Activated T-helper 1 cell treated with anti-CD3 and anti-CD28 coated beads, Interleukin-12 subunit alpha, Interleukin-12 subunit beta, Interleukin-2, Interleukin-4 antibody, amounts not matched to agents 30 ng/mL and 10 ng/mL and 1 ng/mL, durations not matched to agents 14 hours and 24 hours and 36 hours (primary cell): ENCODE measurements around the gene FLVCR1. TPM values are rescaled to one million over a fixed set of nuclear protein-coding genes. Genes with fewer than 3 reads are reported as not detected.

ENCODE experiments used
- DNase-seq: peaks from one replicate; pipeline ENCODE4 v3.0.0; 2021; ENCODE audit warnings: low spot score
- H3K27ac Mint-ChIP-seq: one replicate; pipeline ENCODE4 v1.8.0; 2021; ENCODE audit warnings: mild to moderate bottlenecking, mixed read lengths
- H3K27me3 Mint-ChIP-seq: one replicate; pipeline ENCODE4 v1.8.0; 2022; ENCODE audit warnings: mild to moderate bottlenecking, moderate library complexity, mixed read lengths; ENCODE audit not compliant: insufficient read depth
- H3K36me3 Mint-ChIP-seq: one replicate; pipeline ENCODE4 v1.8.0; 2021; ENCODE audit warnings: low read depth, mixed read lengths
- H3K4me1 Mint-ChIP-seq: one replicate; pipeline ENCODE4 v1.8.0; 2021; ENCODE audit warnings: low read depth, mixed read lengths
- H3K4me3 Mint-ChIP-seq: one replicate; pipeline ENCODE4 v1.8.0; 2021; ENCODE audit warnings: mild to moderate bottlenecking, moderate library complexity, mixed read lengths
- H3K9me3 Mint-ChIP-seq: one replicate; pipeline ENCODE4 v1.8.0; 2021; ENCODE audit warnings: mixed read lengths
- intact Hi-C: fragments of 100-400 bp; cut with micrococcal nuclease; formaldehyde crosslinking; loops from one replicate; pipeline ENCODE4 v1.15.1; 2024
- total RNA-seq: library from RNA; stranded (reverse); gene quantifications from 2 replicates; pipeline ENCODE4 v1.2.3, GENCODE V29; 2022

FLVCR1 gene
- total RNA-seq, result 18.5 and 18.7 TPM in 2 replicates

GRCh38 chr1:212857992-212858460 lies at the start of gene FLVCR1:
Gene FLVCR1 (plus strand): TSS chr1:212858275. CDS start chr1:212858453, 178 bp downstream.
- Mint-ChIP-seq H3K4me1 (peaks cover 15% of the 10 kb centered on the region), H3K4me3 (peak within 1 kb of the TSS; percentile 53), H3K27ac (peak within 1 kb of the TSS; percentile 98), H3K36me3 (peaks cover 11% of the 10 kb centered on the region), H3K27me3 (peaks cover 2% of the 10 kb centered on the region), H3K9me3 (no peaks in the 10 kb centered on the region)
- intact Hi-C loops, result loop anchor here (1.0 to 5.0 kb wide), 9 partner anchors 67 to 1281 kb away; partner anchors contain the start of genes ANGEL2, NSL1, RPS6KC1 and SLC30A1
- DNase-seq, result peak; percentile 96

GRCh38 chr1:212814537-212815334 lies 43.3 kb upstream of the FLVCR1 start:
- H3K27ac Mint-ChIP-seq, result no peak overlapping the region
- H3K27me3 Mint-ChIP-seq, result peaks cover 4% of the 10 kb centered on the region
- no peak for DNase-seq
- H3K9me3 Mint-ChIP-seq, result no peaks in the 10 kb centered on the region
- H3K4me1 Mint-ChIP-seq, result peaks cover 4% of the 10 kb centered on the region
- intact Hi-C loops, result loop anchor here (1.0 kb wide), 1 partner anchor 181 kb away; no protein-coding TSS in a partner anchor
- no peak overlapping the region for H3K4me3 Mint-ChIP-seq
- peaks cover 4% of the 10 kb centered on the region for H3K36me3 Mint-ChIP-seq

DNA sequence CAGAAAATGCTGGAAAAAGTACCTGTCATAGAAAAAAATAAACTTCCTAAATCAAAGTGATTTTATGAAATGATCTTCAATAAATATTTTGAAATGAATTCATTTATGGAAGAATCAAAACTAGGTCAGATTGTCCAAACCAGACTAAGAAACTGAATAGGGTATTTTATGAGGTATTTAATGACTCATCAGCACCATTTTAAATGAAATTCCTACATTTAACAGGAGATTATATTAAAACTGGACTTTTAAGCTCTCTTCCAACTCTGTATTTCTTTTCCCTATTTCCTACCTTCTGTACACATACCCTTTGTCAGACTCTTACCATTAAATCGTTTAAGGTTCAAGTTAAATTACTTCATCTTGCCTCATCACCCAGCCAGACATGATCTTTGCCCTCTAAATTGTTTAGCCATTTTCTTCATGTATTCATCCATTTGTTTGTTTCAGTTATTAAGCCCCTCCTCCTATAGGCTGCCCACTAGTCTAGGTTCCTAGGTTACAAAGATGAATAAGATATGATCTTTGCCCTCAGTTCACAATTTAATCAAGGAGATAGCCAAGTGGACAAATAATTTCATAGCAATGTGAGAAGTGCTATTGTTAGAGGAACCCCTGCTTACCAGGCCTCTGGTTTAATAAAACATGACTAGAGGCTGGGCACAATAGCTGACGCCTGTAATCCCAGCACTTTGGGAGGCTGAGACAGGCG lies 41.4 kb upstream of the FLVCR1 start:
- no peak for DNase-seq
- no peak overlapping the region for H3K27ac Mint-ChIP-seq
- peaks cover 4% of the 10 kb centered on the region for H3K27me3 Mint-ChIP-seq
- no peaks in the 10 kb centered on the region for H3K9me3 Mint-ChIP-seq
- intact Hi-C loops, result no loop called here
- H3K36me3 Mint-ChIP-seq, result peaks cover 4% of the 10 kb centered on the region
- H3K4me1 Mint-ChIP-seq, result peaks cover 7% of the 10 kb centered on the region
- no peak overlapping the region for H3K4me3 Mint-ChIP-seq

GRCh38 chr1:212819726-212820125 lies 38.3 kb upstream of the FLVCR1 start:
- Mint-ChIP-seq H3K4me3 (no peak overlapping the region), H3K4me1 (peaks cover 7% of the 10 kb centered on the region), H3K36me3 (peaks cover 6% of the 10 kb centered on the region), H3K27me3 (peaks cover 4% of the 10 kb centered on the region), H3K27ac (no peak overlapping the region), H3K9me3 (peaks cover 8% of the 10 kb centered on the region)
- no peak for DNase-seq
- intact Hi-C loops, result no loop called here

DNA sequence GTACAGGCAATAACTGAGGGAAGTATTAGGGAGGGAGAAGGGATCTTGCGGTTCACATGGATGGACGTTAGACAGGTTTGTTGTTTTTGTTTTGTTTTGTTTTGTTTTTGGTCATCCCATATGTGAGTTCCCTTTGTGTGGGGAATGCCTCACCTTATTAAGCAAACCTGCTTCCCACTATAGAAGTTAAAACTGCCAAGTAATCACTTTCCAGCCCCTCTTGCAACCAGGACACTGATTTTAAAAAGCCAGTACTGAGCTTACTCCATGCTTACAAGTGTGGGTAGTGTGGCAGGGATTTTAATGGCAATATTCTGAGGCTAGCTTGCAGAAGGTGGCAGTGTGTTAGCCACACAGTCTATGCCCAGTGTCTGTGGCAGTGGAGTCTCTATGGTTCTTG lies 37.1 kb upstream of the FLVCR1 start:
- intact Hi-C loops, result no loop called here
- peaks cover 7% of the 10 kb centered on the region for H3K4me1 Mint-ChIP-seq
- H3K9me3 Mint-ChIP-seq, result peaks cover 15% of the 10 kb centered on the region

GRCh38 chr1:212822956-212823355 lies 35.1 kb upstream of the FLVCR1 start:
- H3K4me3 Mint-ChIP-seq, result no peak overlapping the region
- peaks cover 7% of the 10 kb centered on the region for H3K4me1 Mint-ChIP-seq
- intact Hi-C loops, result no loop called here
- H3K36me3 Mint-ChIP-seq, result peaks cover 4% of the 10 kb centered on the region
- H3K27me3 Mint-ChIP-seq, result peaks cover 7% of the 10 kb centered on the region
- no peak for DNase-seq
- peaks cover 20% of the 10 kb centered on the region for H3K9me3 Mint-ChIP-seq
- no peak overlapping the region for H3K27ac Mint-ChIP-seq

More for the DNA sequence above, 37.1 kb upstream of the FLVCR1 start:
- peaks cover 6% of the 10 kb centered on the region for H3K36me3 Mint-ChIP-seq
- no peak overlapping the region for H3K27ac Mint-ChIP-seq
- H3K27me3 Mint-ChIP-seq, result peaks cover 4% of the 10 kb centered on the region
- no peak for DNase-seq
- no peak overlapping the region for H3K4me3 Mint-ChIP-seq

DNA sequence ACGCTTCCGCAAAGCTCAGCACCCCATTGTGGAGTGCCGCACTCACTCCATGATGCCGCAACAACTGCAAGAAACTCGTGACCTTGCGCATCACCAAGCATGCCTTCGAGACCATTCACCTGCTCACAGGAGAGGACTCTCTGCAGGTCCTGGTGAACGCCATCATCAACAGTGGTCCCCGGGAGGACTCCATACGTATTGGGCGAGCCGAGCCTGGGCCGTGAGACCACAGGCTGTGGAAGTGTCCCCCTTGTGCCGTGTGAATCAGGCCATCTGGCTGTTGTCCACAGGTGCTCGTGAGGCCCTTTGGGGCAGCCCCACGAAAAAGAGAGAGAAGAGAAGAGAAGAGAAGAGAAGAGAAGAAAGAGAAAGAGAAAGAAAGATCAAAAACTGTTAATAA lies 33.9 kb upstream of the FLVCR1 start:
- Mint-ChIP-seq H3K9me3 (peaks cover 20% of the 10 kb centered on the region), H3K27ac (no peak overlapping the region), H3K27me3 (peaks cover 10% of the 10 kb centered on the region), H3K36me3 (peaks cover 2% of the 10 kb centered on the region), H3K4me1 (peaks cover 7% of the 10 kb centered on the region), H3K4me3 (no peak overlapping the region)
- no peak for DNase-seq
- intact Hi-C loops, result no loop called here

GRCh38 chr1:212825798-212826452 lies 32.1 kb upstream of the FLVCR1 start:
- H3K4me3 Mint-ChIP-seq, result no peak overlapping the region
- intact Hi-C loops, result no loop called here
- no peaks in the 10 kb centered on the region for H3K4me1 Mint-ChIP-seq
- H3K36me3 Mint-ChIP-seq, result peaks cover 2% of the 10 kb centered on the region
- peaks cover 10% of the 10 kb centered on the region for H3K27me3 Mint-ChIP-seq
- H3K9me3 Mint-ChIP-seq, result peaks cover 20% of the 10 kb centered on the region
- no peak for DNase-seq
- H3K27ac Mint-ChIP-seq, result no peak overlapping the region

DNA sequence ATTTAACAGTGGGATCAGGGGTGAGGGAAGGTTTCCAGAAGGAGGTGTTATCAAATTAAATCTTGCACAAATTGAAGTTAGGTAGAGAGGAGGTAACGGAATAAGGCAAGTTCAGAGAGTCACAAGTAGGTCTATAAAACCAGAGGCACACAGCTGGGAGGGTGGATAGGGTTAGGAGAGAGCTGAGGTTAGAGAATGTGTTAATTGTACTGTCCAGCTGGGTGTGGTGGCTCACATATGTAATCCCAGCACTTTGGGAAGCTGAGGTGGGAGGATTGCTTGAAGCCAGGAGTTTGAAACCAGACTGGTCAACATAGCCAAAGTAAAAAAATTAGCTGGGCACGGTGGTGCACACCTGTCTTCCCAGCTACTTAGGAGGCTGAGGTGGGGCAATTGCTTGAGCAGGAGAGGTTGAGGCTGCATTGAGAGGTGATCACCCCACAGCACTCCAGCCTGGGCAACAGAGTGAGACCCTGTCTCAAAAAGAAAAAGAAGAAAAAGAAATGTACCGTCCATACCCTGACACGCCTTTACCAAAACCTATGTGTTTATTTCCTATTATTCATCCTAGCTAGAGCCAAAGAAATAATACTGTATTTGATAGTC lies 30.8 kb upstream of the FLVCR1 start:
- H3K27me3 Mint-ChIP-seq, result peaks cover 10% of the 10 kb centered on the region
- intact Hi-C loops, result no loop called here
- peaks cover 20% of the 10 kb centered on the region for H3K9me3 Mint-ChIP-seq
- H3K27ac Mint-ChIP-seq, result no peak overlapping the region
- peaks cover 2% of the 10 kb centered on the region for H3K36me3 Mint-ChIP-seq
- no peak for DNase-seq
- no peak overlapping the region for H3K4me3 Mint-ChIP-seq
- H3K4me1 Mint-ChIP-seq, result no peaks in the 10 kb centered on the region

DNA sequence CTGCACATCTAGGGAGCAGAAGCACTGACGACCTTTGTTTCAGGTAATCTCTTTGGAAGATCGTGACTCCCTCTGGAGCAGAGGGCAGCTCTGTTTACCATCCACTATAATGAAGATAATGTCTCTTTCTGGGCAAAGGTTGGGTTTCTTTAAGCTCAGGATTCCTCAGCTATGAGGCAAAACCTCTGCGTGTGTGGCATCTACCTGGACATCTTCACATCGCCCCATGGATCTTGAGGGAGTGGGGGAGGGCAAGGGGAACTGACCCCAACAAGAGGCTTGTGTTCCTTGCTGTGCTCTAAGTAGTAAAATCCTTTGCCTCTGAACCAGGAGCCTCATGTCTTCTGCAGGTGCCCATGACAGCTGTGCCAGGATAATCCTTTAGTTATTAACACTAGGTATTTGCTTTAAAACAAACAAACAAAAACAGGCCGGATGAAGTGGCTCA lies 30.2 kb upstream of the FLVCR1 start:
- H3K4me3 Mint-ChIP-seq, result no peak overlapping the region
- DNase-seq, result no peak
- H3K27me3 Mint-ChIP-seq, result peaks cover 10% of the 10 kb centered on the region
- H3K4me1 Mint-ChIP-seq, result no peaks in the 10 kb centered on the region
- H3K36me3 Mint-ChIP-seq, result peaks cover 2% of the 10 kb centered on the region
- no peak overlapping the region for H3K27ac Mint-ChIP-seq
- intact Hi-C loops, result no loop called here
- H3K9me3 Mint-ChIP-seq, result peaks cover 20% of the 10 kb centered on the region

DNA sequence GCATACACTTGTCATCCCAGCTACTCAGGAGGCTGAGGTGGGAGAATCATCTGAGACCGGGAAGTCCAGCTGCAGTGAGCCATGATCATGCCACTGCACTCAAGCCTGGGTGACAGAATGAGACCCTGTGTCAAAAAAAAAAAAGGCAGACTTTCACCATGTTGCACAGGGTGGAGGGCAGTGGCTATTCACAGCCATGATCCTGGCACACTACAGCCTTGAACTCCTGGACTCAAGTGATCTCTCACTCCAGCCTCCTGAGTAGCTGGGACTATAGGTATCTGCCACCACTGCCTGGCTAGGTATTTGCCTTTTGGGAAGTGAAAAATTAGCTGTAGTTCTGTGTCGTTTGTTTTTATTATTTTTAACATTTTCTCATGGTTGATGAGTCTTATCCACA lies 29.7 kb upstream of the FLVCR1 start:
- no peak overlapping the region for H3K27ac Mint-ChIP-seq

More for the DNA sequence above, 29.7 kb upstream of the FLVCR1 start:
- H3K4me1 Mint-ChIP-seq, result no peaks in the 10 kb centered on the region
- H3K27me3 Mint-ChIP-seq, result peaks cover 10% of the 10 kb centered on the region
- DNase-seq, result no peak
- H3K36me3 Mint-ChIP-seq, result peaks cover 2% of the 10 kb centered on the region
- peaks cover 20% of the 10 kb centered on the region for H3K9me3 Mint-ChIP-seq
- no peak overlapping the region for H3K4me3 Mint-ChIP-seq
- intact Hi-C loops, result no loop called here
